Panc1 (cell line): ENCODE data around the gene PKP3. TPM values are rescaled to one million over a fixed set of nuclear protein-coding genes. Genes with fewer than 3 reads are reported as not detected.

ENCODE experiments used
- ATAC-seq: fragments of 200-7000 bp; cut with Tn5 transposase; 2 replicates; pipeline ENCODE4 v1.9.1; 2020; ENCODE audit warnings: mild to moderate bottlenecking, moderate library complexity
- BruUV-seq: library from RNA; stranded (reverse); fragments of 400-500 nt; replicated peaks from 2 replicates; lab custom pipeline; 2021; lab: Mats Ljungman, UMichigan
- CTCF ChIA-PET: fragments of 300-600 bp; sonication (Branson Sonifier 250); formaldehyde crosslinking; loops from one replicate; lab custom pipeline; 2022; ENCODE audit warnings: antibody characterized with exemption; lab: Charles Lee
- POLR2A ChIA-PET: fragments of 300-600 bp; sonication (Branson Sonifier 250); formaldehyde crosslinking; loops from one replicate; lab custom pipeline; 2022; ENCODE audit warnings: antibody characterized with exemption; lab: Charles Lee
- DNase-seq: peaks from one replicate; pipeline ENCODE4 v3.0.0-alpha.2; 2010; ENCODE audit warnings: low read depth, low spot score
- H3K27ac ChIP-seq: 2 replicates; pipeline ENCODE4 v1.5.1; 2011; ENCODE audit warnings: mild to moderate bottlenecking, low read length, inconsistent platforms
- H3K27me3 ChIP-seq: fragments of 200-500 bp; sonication (Bioruptor generic); 2 replicates; pipeline ENCODE4 v1.6.0; 2014; ENCODE audit warnings: low read length, inconsistent platforms; ENCODE audit not compliant: control insufficient read depth, insufficient read depth
- H3K36me3 ChIP-seq: fragments of 200-500 bp; sonication (Bioruptor generic); 2 replicates; pipeline ENCODE4 v1.5.1; 2014; ENCODE audit warnings: inconsistent platforms, mild to moderate bottlenecking, low read length, moderate library complexity; ENCODE audit not compliant: control insufficient read depth, insufficient read depth
- H3K4me1 ChIP-seq: 2 replicates; pipeline ENCODE4 v1.5.1; 2011; ENCODE audit warnings: inconsistent platforms, mild to moderate bottlenecking, low read length, moderate library complexity; ENCODE audit not compliant: control insufficient read depth, insufficient read depth
- H3K4me3 ChIP-seq, 2 experiments: 2 replicates each; pipeline ENCODE4 v1.5.1; 2011 to 2012; ENCODE audit warnings: low read depth in 2 of 2, low read length in 2 of 2, mild to moderate bottlenecking in 2 of 2, inconsistent platforms in 1 of 2, moderate library complexity in 1 of 2
- H3K9me3 ChIP-seq: fragments of 200-500 bp; sonication (Bioruptor generic); 2 replicates; pipeline ENCODE4 v1.5.1; 2014; ENCODE audit warnings: low read depth, mild to moderate bottlenecking, inconsistent platforms, low read length, moderate library complexity; ENCODE audit not compliant: control insufficient read depth, insufficient read depth
- POLR2AphosphoS5 ChIP-seq: IDR thresholded peaks from 2 replicates; pipeline ENCODE4 v1.6.1; 2012; ENCODE audit warnings: mild to moderate bottlenecking, low read depth, low read length, moderate library complexity
- SIN3A ChIP-seq: IDR thresholded peaks from 2 replicates; pipeline ENCODE4 v1.6.1; 2012; ENCODE audit warnings: low read depth, mild to moderate bottlenecking, low read length, moderate library complexity, borderline replicate concordance; ENCODE audit not compliant: insufficient read depth
- TCF7L2 ChIP-seq: IDR thresholded peaks from 2 replicates; pipeline ENCODE4 v1.6.1; 2011; ENCODE audit warnings: mild to moderate bottlenecking, low read depth, low read length, inconsistent platforms
- in situ Hi-C: cut with HindIII; loops from 2 replicates; pipeline ENCODE4 v1.10.0; 2016; ENCODE audit warnings: low sequenced_read_pairs, low pct_unique_long_range_greater_than_20kb
- intact Hi-C: fragments of 100-400 bp; cut with micrococcal nuclease; formaldehyde crosslinking; loops from one replicate; pipeline ENCODE4 v1.10.0; 2022; ENCODE audit not compliant: unreplicated experiment
- total RNA-seq: library from RNA; stranded (reverse); gene quantifications from one replicate; pipeline ENCODE4 v1.2.1, GENCODE V29; 2021; ENCODE audit not compliant: unreplicated experiment
- TF ChIP-seq, protein P1 (sequence below), 2 experiments: IDR thresholded peaks; 2 replicates each; pipeline ENCODE4 v1.6.1; 2011 to 2012; ENCODE audit warnings: low read depth in 2 of 2, control low read depth in 1 of 2, low read length in 1 of 2, mild to moderate bottlenecking in 1 of 2, moderate library complexity in 1 of 2; ENCODE audit not compliant: insufficient read depth in 1 of 2
- TF ChIP-seq, protein P2 (sequence below): fragments of 450-650 bp; IDR thresholded peaks from 2 replicates; pipeline ENCODE4 v1.5.1; 2017; ENCODE audit warnings: mild to moderate bottlenecking

PKP3 gene
- total RNA-seq, 1 experiment from 2014 or later, result 36.8 TPM

DNA sequence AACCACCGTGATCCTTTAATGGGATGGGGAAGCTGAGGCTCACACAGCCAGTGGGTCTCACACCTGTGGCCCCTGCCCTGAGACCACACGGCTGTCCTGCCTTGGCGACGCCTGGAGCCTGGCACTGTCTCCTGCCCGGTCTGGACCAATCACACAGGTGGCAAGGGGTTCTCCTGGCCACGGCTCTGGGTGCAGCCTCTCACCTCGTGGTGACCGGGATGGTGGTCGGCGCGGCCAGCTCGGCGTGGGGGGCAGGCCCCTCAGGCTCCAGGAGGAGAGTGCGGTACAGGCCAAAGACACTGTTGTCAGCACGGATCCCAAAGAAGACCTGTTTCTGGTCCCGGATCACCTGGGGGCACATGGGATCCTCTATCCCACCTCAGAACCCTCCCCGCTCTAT is 39.1 kb downstream of the PKP3 start:
- Histone ChIP-seq H3K4me3 (no peak overlapping the region), H3K9me3 (no peaks in the 10 kb centered on the region), H3K4me1 (peaks cover 11% of the 10 kb centered on the region), H3K36me3 (no peaks in the 10 kb centered on the region), H3K27me3 (no peaks in the 10 kb centered on the region), H3K27ac (no peak overlapping the region)
- in situ Hi-C loops (no loop called here), intact Hi-C loops (no loop called here)
- ChIA-PET CTCF (no interaction called here), POLR2A (no interaction called here)
- BruUV-seq, result no TSS peak
- DNase-seq (no peak), ATAC-seq (no peak)
- TF ChIP-seq TCF7L2, result no peak
- TF ChIP-seq POLR2AphosphoS5, result no peak
- TF ChIP-seq, protein P1, sequence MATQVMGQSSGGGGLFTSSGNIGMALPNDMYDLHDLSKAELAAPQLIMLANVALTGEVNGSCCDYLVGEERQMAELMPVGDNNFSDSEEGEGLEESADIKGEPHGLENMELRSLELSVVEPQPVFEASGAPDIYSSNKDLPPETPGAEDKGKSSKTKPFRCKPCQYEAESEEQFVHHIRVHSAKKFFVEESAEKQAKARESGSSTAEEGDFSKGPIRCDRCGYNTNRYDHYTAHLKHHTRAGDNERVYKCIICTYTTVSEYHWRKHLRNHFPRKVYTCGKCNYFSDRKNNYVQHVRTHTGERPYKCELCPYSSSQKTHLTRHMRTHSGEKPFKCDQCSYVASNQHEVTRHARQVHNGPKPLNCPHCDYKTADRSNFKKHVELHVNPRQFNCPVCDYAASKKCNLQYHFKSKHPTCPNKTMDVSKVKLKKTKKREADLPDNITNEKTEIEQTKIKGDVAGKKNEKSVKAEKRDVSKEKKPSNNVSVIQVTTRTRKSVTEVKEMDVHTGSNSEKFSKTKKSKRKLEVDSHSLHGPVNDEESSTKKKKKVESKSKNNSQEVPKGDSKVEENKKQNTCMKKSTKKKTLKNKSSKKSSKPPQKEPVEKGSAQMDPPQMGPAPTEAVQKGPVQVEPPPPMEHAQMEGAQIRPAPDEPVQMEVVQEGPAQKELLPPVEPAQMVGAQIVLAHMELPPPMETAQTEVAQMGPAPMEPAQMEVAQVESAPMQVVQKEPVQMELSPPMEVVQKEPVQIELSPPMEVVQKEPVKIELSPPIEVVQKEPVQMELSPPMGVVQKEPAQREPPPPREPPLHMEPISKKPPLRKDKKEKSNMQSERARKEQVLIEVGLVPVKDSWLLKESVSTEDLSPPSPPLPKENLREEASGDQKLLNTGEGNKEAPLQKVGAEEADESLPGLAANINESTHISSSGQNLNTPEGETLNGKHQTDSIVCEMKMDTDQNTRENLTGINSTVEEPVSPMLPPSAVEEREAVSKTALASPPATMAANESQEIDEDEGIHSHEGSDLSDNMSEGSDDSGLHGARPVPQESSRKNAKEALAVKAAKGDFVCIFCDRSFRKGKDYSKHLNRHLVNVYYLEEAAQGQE (IDR thresholded peaks at IDR 0.05; ENCODE audit: insufficient read depth in 1 of 2, low read depth in 2 of 2, low read length in 1 of 2), result no peak
- no peak for TF ChIP-seq SIN3A
- TF ChIP-seq, protein P2, sequence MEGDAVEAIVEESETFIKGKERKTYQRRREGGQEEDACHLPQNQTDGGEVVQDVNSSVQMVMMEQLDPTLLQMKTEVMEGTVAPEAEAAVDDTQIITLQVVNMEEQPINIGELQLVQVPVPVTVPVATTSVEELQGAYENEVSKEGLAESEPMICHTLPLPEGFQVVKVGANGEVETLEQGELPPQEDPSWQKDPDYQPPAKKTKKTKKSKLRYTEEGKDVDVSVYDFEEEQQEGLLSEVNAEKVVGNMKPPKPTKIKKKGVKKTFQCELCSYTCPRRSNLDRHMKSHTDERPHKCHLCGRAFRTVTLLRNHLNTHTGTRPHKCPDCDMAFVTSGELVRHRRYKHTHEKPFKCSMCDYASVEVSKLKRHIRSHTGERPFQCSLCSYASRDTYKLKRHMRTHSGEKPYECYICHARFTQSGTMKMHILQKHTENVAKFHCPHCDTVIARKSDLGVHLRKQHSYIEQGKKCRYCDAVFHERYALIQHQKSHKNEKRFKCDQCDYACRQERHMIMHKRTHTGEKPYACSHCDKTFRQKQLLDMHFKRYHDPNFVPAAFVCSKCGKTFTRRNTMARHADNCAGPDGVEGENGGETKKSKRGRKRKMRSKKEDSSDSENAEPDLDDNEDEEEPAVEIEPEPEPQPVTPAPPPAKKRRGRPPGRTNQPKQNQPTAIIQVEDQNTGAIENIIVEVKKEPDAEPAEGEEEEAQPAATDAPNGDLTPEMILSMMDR, result no peak

DNA sequence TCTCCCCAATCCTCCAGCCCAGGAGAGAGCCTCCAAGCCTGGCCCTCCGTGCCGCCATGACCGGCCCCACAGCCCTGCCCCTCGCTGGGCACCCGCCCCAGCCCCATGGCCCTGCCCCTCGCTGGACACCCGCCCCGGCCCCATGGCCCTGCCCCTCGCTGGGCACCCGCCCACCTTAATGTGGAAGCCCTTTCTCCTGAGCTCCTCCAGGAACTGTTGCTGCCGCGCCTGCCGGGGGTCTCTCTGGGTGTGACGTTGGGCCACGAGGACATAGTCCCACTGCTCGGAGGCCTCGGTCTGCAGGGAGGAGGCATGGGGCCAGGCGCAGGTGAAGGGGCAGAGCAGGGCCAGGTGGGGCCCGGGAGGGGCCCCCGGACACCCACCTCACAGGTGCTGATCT is 39.6 kb downstream of the PKP3 start:
- ChIA-PET CTCF (no interaction called here), POLR2A (no interaction called here)
- in situ Hi-C loops, result no loop called here
- DNase-seq (no peak), ATAC-seq (no peak)
- no TSS peak for BruUV-seq
- intact Hi-C loops, result no loop called here
- no peaks in the 10 kb centered on the region for H3K36me3 ChIP-seq
- H3K4me1 ChIP-seq, result peaks cover 11% of the 10 kb centered on the region
- H3K27me3 ChIP-seq, result no peaks in the 10 kb centered on the region
- H3K4me3 ChIP-seq, result no peak overlapping the region
- TF ChIP-seq SIN3A (no peak), POLR2AphosphoS5 (no peak), TCF7L2 (no peak)
- TF ChIP-seq, protein P2, result no peak
- TF ChIP-seq, protein P1 (IDR thresholded peaks at IDR 0.05; ENCODE audit: insufficient read depth in 1 of 2, low read depth in 2 of 2, low read length in 1 of 2), result no peak
- H3K9me3 ChIP-seq, result no peaks in the 10 kb centered on the region
- H3K27ac ChIP-seq, result no peak overlapping the region
